Transverse colon (tissue), 4 donors: ENCODE measurements around the gene ZNF140. TPM values are rescaled to one million over a fixed set of nuclear protein-coding genes. Genes with fewer than 3 reads are reported as not detected.

Source experiments
- DNase-seq: peaks from one replicate; pipeline ENCODE4 v3.0.0-alpha.2; 2019
- H3K27ac ChIP-seq, 4 donors: fragments of 200-600 bp; sonication (generic); 2 replicates each; pipeline ENCODE4 v1.5.1; 2016 to 2018; ENCODE audit warnings: inconsistent platforms in 4 of 4
- H3K27me3 ChIP-seq: fragments of 200-600 bp; sonication (generic); 2 replicates; pipeline ENCODE4 v1.5.1; 2017; ENCODE audit warnings: inconsistent platforms
- H3K36me3 ChIP-seq, 4 donors: fragments of 200-600 bp; sonication (generic); 2 replicates each; pipeline ENCODE4 v1.5.1; 2017 to 2019; ENCODE audit warnings: inconsistent platforms in 4 of 4
- H3K4me1 ChIP-seq, 4 donors: fragments of 200-600 bp; sonication (generic); 2 replicates each; pipeline ENCODE4 v1.5.1; 2017 to 2020; ENCODE audit warnings: inconsistent platforms in 4 of 4
- H3K4me3 ChIP-seq, 4 donors: fragments of 200-600 bp; sonication (generic); 1 replicate in 1 of 4; 2 replicates in 3 of 4; pipeline versions ENCODE4 v1.5.1 to v1.6.1; 2017 to 2019; ENCODE audit warnings: inconsistent platforms in 4 of 4
- H3K9me3 ChIP-seq, 2 donors: fragments of 200-600 bp; sonication (generic); 2 replicates each; pipeline ENCODE4 v1.5.1; 2017 to 2019; ENCODE audit warnings: inconsistent platforms in 2 of 2
- CTCF ChIP-seq, 5 experiments: fragments of 200-600 bp in 3 of 5; fragments of 450-650 bp in 2 of 5; sonication (generic) in 3 of 5; IDR thresholded peaks; 1 replicate in 2 of 5; 2 replicates in 3 of 5; pipeline ENCODE4 v1.5.1; 2016 to 2017; ENCODE audit warnings: antibody characterized with exemption in 5 of 5, inconsistent platforms in 3 of 5, mild to moderate bottlenecking in 2 of 5, moderate library complexity in 1 of 5
- EP300 ChIP-seq: sonication (generic); formaldehyde crosslinking; IDR thresholded peaks from one replicate; pipeline ENCODE4 v1.6.1; 2017; ENCODE audit warnings: antibody characterized with exemption, low read depth
- POLR2A ChIP-seq: fragments of 450-650 bp; IDR thresholded peaks from one replicate; pipeline ENCODE4 v1.6.1; 2016; ENCODE audit warnings: antibody characterized with exemption, mild to moderate bottlenecking, moderate library complexity
- POLR2AphosphoS5 ChIP-seq, 3 donors: sonication (generic); formaldehyde crosslinking; IDR thresholded peaks; one replicate each; pipeline ENCODE4 v1.6.1; 2016; ENCODE audit warnings: antibody characterized with exemption in 3 of 3
- WGBS, 2 donors: methylation state at CpG; one replicate each; pipeline ENCODE4 v1.1.5; 2018; ENCODE audit warnings: low coverage in 1 of 2; 5-methylcytosine and 5-hydroxymethylcytosine counted together
- in situ Hi-C, 4 donors: fragments of 200-750 bp; cut with MboI; loops; one replicate each; pipeline versions ENCODE4 v1.15.0 to v1.15.1; 2017; ENCODE audit warnings: low sequenced_read_pairs in 3 of 4, low pct_ligation_motif_present in 1 of 4, low pct_unique_long_range_greater_than_20kb in 1 of 4
- intact Hi-C: fragments of 100-400 bp; cut with DNase I; formaldehyde crosslinking; loops from one replicate; pipeline ENCODE4 v1.15.1; 2023; ENCODE audit warnings: low total_unique reads
- total RNA-seq, 4 donors: library from RNA; depleted of rRNA; stranded (reverse); fragments of >200 nt; gene quantifications; one replicate each; pipeline ENCODE4 v1.1.0, GENCODE V29; 2016

Gene ZNF140
- total RNA-seq, 4 donors from 2014 or later, result 13.8 to 35.6 (median 14.8) TPM

DNA sequence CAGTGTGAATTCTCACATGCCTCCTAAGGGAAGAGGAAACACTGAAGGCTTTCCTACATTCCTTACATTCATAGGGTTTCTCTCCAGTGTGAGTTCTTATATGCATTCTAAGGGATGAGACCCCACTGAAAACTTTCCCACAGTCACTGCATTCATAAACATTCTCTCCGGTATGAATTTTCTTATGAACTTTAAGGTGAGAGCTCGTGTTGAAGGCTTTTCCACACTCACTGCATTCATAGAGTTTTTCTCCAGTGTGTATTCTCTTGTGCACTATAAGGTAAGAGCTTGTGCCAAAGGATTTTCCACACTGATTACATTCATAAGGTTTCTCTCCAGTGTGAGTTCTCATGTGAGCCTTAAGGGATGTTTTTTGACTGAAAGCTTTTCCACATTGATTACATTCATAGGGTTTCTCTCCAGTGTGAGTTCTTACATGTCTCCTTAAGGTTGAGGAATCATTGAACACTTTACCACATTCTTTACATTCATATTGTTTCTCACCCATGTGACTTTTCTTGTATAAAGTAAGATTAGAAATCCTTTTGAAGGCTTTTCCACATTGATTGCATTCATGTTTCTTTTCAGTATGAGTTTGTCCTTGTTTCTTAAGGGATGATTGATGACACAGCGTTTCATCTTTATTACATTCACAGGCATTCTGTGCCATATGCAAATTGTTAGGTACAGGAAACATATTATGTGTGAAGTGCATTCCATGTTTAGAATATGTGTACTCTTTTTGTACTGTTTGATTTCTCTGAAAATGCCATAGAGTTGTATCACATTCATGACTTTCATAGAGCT, 39.9 kb downstream of the ZNF140 start:
- in situ Hi-C loops, result no loop called here
- WGBS, 2 donors, result 89 to 97% methylated on average over 3 of the region's 3 CpGs
- H3K4me1 ChIP-seq, result no peaks in the 10 kb centered on the region
- no peaks in the 10 kb centered on the region for H3K27me3 ChIP-seq
- H3K9me3 ChIP-seq, result peaks cover 93 to 100% of the 10 kb centered on the region in 2 donors
- intact Hi-C loops, result no loop called here
- TF ChIP-seq CTCF (IDR thresholded peaks at IDR 0.05) (no peak), POLR2A (no peak), POLR2AphosphoS5 (IDR thresholded peaks at IDR 0.05) (no peak), EP300 (no peak)
- peaks cover 0 to 82% (median 37%) of the 10 kb centered on the region in 4 donors for H3K36me3 ChIP-seq
- no peak overlapping the region for H3K4me3 ChIP-seq
- H3K27ac ChIP-seq, result no peak overlapping the region
- DNase-seq, result no peak

- TF ChIP-seq POLR2AphosphoS5 (IDR thresholded peaks at IDR 0.05) (no peak), POLR2A (no peak), CTCF (IDR thresholded peaks at IDR 0.05) (no peak), EP300 (no peak)
- in situ Hi-C loops (no loop called here), intact Hi-C loops (no loop called here)
- no peak for DNase-seq
- H3K4me3 ChIP-seq, result no peak overlapping the region
- no peak overlapping the region for H3K27ac ChIP-seq
- WGBS, 2 donors, result 96 to 99% methylated on average over 2 of the region's 2 CpGs
- peaks cover 83 to 95% of the 10 kb centered on the region in 2 donors for H3K9me3 ChIP-seq
- peaks cover 0 to 84% (median 40%) of the 10 kb centered on the region in 4 donors for H3K36me3 ChIP-seq
- peaks cover 0 to 6% (median 0%) of the 10 kb centered on the region in 4 donors for H3K4me1 ChIP-seq
- H3K27me3 ChIP-seq, result no peaks in the 10 kb centered on the region
Observed at GRCh38 chr12:133124674-133125073, 44.0 kb downstream of the ZNF140 start.

DNA sequence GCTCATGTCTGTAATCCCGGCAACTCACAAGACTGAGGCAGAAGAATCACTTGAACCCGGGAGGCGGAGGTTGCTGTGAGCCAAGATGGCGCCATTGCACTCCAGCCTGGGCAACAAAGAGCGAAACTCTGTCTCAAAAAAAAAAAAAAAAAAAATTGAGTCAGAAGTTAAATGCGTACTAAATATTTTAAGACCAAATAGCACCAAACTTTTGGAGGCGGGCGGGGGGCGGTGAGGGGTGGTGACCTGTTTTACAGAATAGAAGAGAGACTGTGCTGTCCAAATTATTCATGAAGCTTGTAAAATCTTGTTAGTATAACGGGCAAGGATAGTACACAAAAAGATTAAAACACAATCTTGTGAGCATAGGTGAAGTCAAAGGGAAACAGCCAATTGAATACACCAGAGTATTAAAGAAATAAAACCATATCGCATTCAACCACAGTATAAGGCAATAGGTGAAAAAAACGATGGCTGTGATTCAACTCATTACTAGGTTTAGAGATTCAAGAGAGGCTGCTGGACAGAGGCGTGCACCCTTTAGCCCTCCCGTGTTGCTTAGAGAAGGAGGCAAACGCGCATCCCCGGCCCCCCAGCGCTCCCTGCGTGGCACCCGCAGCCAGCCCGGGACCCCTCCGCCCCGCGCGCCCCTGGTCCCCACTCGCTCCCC, 48.8 kb downstream of the ZNF140 start:
- WGBS, 2 donors, result 24 to 49% methylated on average over 14 to 23 of the region's 26 CpGs
- H3K27me3 ChIP-seq, result no peaks in the 10 kb centered on the region
- intact Hi-C loops (loop anchor here (5.0 kb wide), 1 partner anchor 47 kb away; the partner anchor contains the start of gene ZNF140), in situ Hi-C loops (no loop called here)
- TF ChIP-seq EP300, result no peak
- TF ChIP-seq POLR2AphosphoS5 (IDR thresholded peaks at IDR 0.05), result no peak
- no peak for TF ChIP-seq POLR2A
- TF ChIP-seq CTCF (IDR thresholded peaks at IDR 0.05), result no peak
- peaks cover 0 to 12% (median 4%) of the 10 kb centered on the region in 4 donors for H3K4me1 ChIP-seq
- H3K9me3 ChIP-seq, result peaks cover 59 to 70% of the 10 kb centered on the region in 2 donors
- peak overlapping the region; percentile 55 to 94 (median 68) for H3K4me3 ChIP-seq
- peaks cover 0 to 53% (median 17%) of the 10 kb centered on the region in 4 donors for H3K36me3 ChIP-seq
- DNase-seq, result no peak
- peak overlapping the region; percentile 93 to 95 (median 94) for H3K27ac ChIP-seq
